ENCODE data around the gene CYSRT1. TPM values are rescaled to one million over a fixed set of nuclear protein-coding genes. Genes with fewer than 3 reads are reported as not detected.
A peak's percentile ranks its signal among the peaks of the same experiment; 100 is the strongest.

The CYSRT1 gene
- total and polyA plus RNA-seq, 2 donors (not counting 1 experiment from before 2014, with no cell fraction given) = 0.22 to 0.51 TPM

DNA sequence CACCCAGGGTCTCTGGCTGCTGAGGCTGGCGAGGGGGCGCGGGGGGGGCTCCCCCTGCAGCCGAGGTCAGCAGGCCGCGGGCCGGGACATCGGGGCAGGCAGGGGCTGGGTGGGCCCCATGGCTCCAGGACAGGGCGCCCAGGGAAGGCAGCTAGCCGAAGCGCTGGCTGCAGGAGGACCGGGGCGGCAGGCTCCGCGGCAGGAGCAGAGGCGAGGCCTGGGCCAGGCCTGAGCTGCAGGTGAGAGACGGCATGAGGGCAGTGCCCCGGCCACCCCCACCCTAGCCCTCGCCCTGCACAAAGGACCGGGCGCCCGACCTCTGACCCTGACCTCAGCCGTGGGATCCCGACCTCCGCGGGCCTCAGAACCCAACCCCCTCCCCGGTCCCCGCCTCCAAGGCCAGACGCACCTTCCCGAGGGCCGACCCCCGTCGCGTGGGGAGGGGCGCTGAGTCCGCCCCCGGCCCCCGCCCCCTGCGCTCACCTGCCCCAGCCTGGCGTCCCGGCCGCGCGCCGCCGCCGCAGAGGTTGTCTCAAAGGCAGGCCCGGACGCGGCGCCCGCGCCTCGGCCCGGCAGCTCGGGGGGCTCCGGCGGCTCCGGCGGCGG, 3.4 kb upstream of the CYSRT1 start:
- Histone ChIP-seq H3K9me3 (ENCODE audit: control extremely low read depth in 1 of 3, control insufficient read depth in 2 of 3, insufficient read depth in 1 of 3, low read length in 2 of 3) (no peaks in the 10 kb centered on the region), H3K27me3 (replicated peaks in 1 of 4; ENCODE audit: control extremely low read depth in 1 of 4, control insufficient read depth in 3 of 4, insufficient read depth in 4 of 4, low read length in 3 of 4) (peaks cover 0 to 2% (median 0%) of the 10 kb centered on the region in 4 experiments), H3K4me2 (replicated peaks; ENCODE audit: low read depth, low read length, poor library complexity, severe bottlenecking) (peak overlapping the region; percentile 95), H3K79me2 (ENCODE audit: control insufficient read depth, insufficient read depth, low read length) (no peaks in the 10 kb centered on the region), H3K4me3 (ENCODE audit: control extremely low read depth in 1 of 5, extremely low read depth in 1 of 5, insufficient read depth in 1 of 5, low read depth in 2 of 5, low read length in 4 of 5) (peak overlapping the region in 3 of 5 experiments; percentile 11 to 21 (median 14)), H2AFZ (ENCODE audit: insufficient read depth, low read depth, low read length, poor library complexity, severe bottlenecking) (peak overlapping the region; percentile 58), H3K27ac (ENCODE audit: low read length in 2 of 2) (no peak overlapping the region), H4K20me1 (ENCODE audit: control insufficient read depth, insufficient read depth, low read length, poor library complexity, severe bottlenecking) (no peaks in the 10 kb centered on the region), H3K4me1 (ENCODE audit: control insufficient read depth in 2 of 2, insufficient read depth in 2 of 2, low read length in 2 of 2) (peaks cover 9 to 25% of the 10 kb centered on the region in 2 donors), H3K36me3 (replicated peaks in 1 of 2; ENCODE audit: control extremely low read depth in 1 of 2, control insufficient read depth in 1 of 2, extremely low read depth in 1 of 2, insufficient read depth in 2 of 2, low read length in 1 of 2) (no peaks in the 10 kb centered on the region), H3K9ac (ENCODE audit: low read length) (peak overlapping the region; percentile 42)
- peak; percentile 33 for DNase-seq
- peak overlapping the region; percentile 32 for H3K4me3 Mint-ChIP-seq
- no peaks in the 10 kb centered on the region for H3K9me3 Mint-ChIP-seq (ENCODE audit: insufficient read depth)
- WGBS (ENCODE audit: insufficient coverage) = 11% methylated on average over 61 of the region's 61 CpGs
- no peak overlapping the region for H3K27ac Mint-ChIP-seq
- no peak for ATAC-seq (ENCODE audit: low read depth)
- ChIA-PET CTCF (interaction anchor here (2.1 to 7.0 kb wide), 2 partner anchors 17 to 103 kb away, joined by 9 to 76 read pairs; partner anchors contain the start of gene TUBB4B), POLR2A (interaction anchor here (2.7 kb wide), 1 partner anchor 16 kb away, joined by 10 read pairs; the partner anchor contains the start of genes NDOR1 and TMEM203)
- H3K4me1 Mint-ChIP-seq = peaks cover 12% of the 10 kb centered on the region
- TF ChIP-seq, protein P1, sequence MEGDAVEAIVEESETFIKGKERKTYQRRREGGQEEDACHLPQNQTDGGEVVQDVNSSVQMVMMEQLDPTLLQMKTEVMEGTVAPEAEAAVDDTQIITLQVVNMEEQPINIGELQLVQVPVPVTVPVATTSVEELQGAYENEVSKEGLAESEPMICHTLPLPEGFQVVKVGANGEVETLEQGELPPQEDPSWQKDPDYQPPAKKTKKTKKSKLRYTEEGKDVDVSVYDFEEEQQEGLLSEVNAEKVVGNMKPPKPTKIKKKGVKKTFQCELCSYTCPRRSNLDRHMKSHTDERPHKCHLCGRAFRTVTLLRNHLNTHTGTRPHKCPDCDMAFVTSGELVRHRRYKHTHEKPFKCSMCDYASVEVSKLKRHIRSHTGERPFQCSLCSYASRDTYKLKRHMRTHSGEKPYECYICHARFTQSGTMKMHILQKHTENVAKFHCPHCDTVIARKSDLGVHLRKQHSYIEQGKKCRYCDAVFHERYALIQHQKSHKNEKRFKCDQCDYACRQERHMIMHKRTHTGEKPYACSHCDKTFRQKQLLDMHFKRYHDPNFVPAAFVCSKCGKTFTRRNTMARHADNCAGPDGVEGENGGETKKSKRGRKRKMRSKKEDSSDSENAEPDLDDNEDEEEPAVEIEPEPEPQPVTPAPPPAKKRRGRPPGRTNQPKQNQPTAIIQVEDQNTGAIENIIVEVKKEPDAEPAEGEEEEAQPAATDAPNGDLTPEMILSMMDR (IDR thresholded peaks at IDR 0.05) = no peak
- no peak for TF ChIP-seq EZH2 (IDR thresholded peaks at IDR 0.05; ENCODE audit: borderline replicate concordance, insufficient read depth, low read depth, low read length, poor library complexity, severe bottlenecking)
- intact Hi-C loops (cut with micrococcal nuclease) = loop anchor here (5.0 kb wide), 1 partner anchor 386 kb away; the partner anchor contains the start of gene ARRDC1
- no peaks in the 10 kb centered on the region for H3K27me3 Mint-ChIP-seq
